H1 (cell line): Measurements from ENCODE around the gene CCDC192.

ENCODE experiments used
- CEBPB ChIP-seq: IDR thresholded peaks from 2 replicates; pipeline ENCODE4 v1.6.1; 2012; ENCODE audit warnings: low read depth, low read length
- CREB1 ChIP-seq: IDR thresholded peaks from 2 replicates; pipeline ENCODE4 v1.6.1; 2012; ENCODE audit warnings: inconsistent platforms
- CTCF ChIP-seq, 3 experiments: IDR thresholded peaks; 1 replicate in 2 of 3; 2 replicates in 1 of 3; pipeline versions ENCODE4 v1.5.1 to v1.6.1; 2011; ENCODE audit warnings: low read length in 3 of 3, mild to moderate bottlenecking in 3 of 3, inconsistent platforms in 2 of 3, low read depth in 1 of 3, moderate library complexity in 1 of 3; ENCODE audit not compliant: insufficient read depth in 1 of 3; ENCODE audit errors: control extremely low read depth in 1 of 3
- KDM5A ChIP-seq: fragments of 200-600 bp; IDR thresholded peaks from 2 replicates; pipeline ENCODE4 v1.7.1; 2012; ENCODE audit warnings: mild to moderate bottlenecking, low read length, inconsistent platforms, mixed read lengths
- NANOG ChIP-seq: IDR thresholded peaks from 2 replicates; pipeline ENCODE4 v1.6.1; 2011; ENCODE audit warnings: low read length, low read depth, mild to moderate bottlenecking, inconsistent platforms; ENCODE audit not compliant: insufficient read depth, poor library complexity, severe bottlenecking
- PHF8 ChIP-seq: fragments of 200-600 bp; sonication (generic); conservative IDR thresholded peaks from 2 replicates; pipeline ENCODE4 v1.7.1; 2012; ENCODE audit warnings: low read depth, mild to moderate bottlenecking, inconsistent platforms, low read length, moderate library complexity
- POLR2A ChIP-seq, 2 experiments: IDR thresholded peaks; 1 replicate in 1 of 2; 2 replicates in 1 of 2; pipeline ENCODE4 v1.6.1; 2011; ENCODE audit warnings: low read depth in 2 of 2, low read length in 2 of 2, mild to moderate bottlenecking in 2 of 2; ENCODE audit errors: control extremely low read depth in 1 of 2
- POLR2AphosphoS5 ChIP-seq: IDR thresholded peaks from 2 replicates; pipeline ENCODE4 v1.6.1; 2011; ENCODE audit warnings: low read depth, low read length
- RAD21 ChIP-seq, 2 experiments: IDR thresholded peaks in 1 of 2; conservative IDR thresholded peaks in 1 of 2; 2 replicates each; pipeline ENCODE4 v1.6.1; 2011; ENCODE audit warnings: low read depth in 2 of 2, low read length in 2 of 2, improper control_type of control experiment in 1 of 2, inconsistent platforms in 1 of 2, mild to moderate bottlenecking in 1 of 2, moderate library complexity in 1 of 2
- SIN3A ChIP-seq, 2 experiments: IDR thresholded peaks in 1 of 2; conservative IDR thresholded peaks in 1 of 2; 2 replicates each; pipeline ENCODE4 v1.6.1; 2011 to 2012; ENCODE audit warnings: low read length in 2 of 2, improper control_type of control experiment in 1 of 2, low read depth in 1 of 2, mild to moderate bottlenecking in 1 of 2

GRCh38 chr5:127684726-127685467, 18.3 kb upstream of the CCDC192 start:
- no peak for TF ChIP-seq POLR2A (IDR thresholded peaks at IDR 0.05; ENCODE audit: control extremely low read depth in 1 of 2, low read depth in 2 of 2, low read length in 2 of 2)
- TF ChIP-seq CREB1, result no peak
- no peak for TF ChIP-seq CTCF (IDR thresholded peaks at IDR 0.05; ENCODE audit: control extremely low read depth in 1 of 3, insufficient read depth in 1 of 3, low read depth in 1 of 3, low read length in 3 of 3)
- no peak for TF ChIP-seq SIN3A (conservative IDR thresholded peaks at IDR 0.05 in 1 of 2, IDR thresholded peaks at IDR 0.05 in 1 of 2; ENCODE audit: low read depth in 1 of 2, low read length in 2 of 2)
- TF ChIP-seq KDM5A, result no peak
- TF ChIP-seq NANOG, result no peak
- no peak for TF ChIP-seq POLR2AphosphoS5
- no peak for TF ChIP-seq PHF8
- no peak for TF ChIP-seq CEBPB
- no peak for TF ChIP-seq RAD21 (IDR thresholded peaks at IDR 0.05 in 1 of 2, conservative IDR thresholded peaks at IDR 0.05 in 1 of 2; ENCODE audit: low read depth in 2 of 2, low read length in 2 of 2)
